ENCODE data around the gene C10orf88. TPM values are rescaled to one million over a fixed set of nuclear protein-coding genes. Genes with fewer than 3 reads are reported as not detected.
"Not testable (repeated sequence)": the region's sequence is repeated elsewhere in the genome, so short reads cannot be mapped to it uniquely, and the experiment has no call there.

C10orf88 gene
- total RNA-seq, 2 donors from 2014 or later, result 5.2 to 7.5 TPM

DNA sequence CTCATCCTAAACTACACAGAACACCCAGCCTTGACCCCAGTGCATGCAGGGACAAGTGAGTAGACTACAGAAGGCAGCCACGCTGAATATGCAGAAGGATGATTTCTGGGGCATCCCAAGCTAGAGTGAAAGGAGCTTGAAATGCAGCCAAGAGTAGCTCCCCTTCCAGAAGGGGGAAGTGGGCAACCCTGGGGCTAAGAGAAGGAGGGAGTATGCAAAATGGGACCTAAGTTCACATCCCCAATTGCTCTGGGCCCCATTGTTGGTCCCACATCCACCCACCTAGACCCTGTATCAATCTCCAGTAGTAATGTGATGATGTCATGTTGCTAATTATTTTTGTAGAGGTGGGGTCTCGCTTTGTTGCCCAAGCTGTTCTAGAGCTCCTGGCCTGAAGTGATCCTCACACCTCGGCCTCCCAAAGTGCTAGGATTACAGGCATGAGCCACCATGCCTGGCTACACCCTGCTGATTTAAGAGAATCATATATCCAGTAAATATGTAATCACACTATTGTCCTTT, 20.6 kb upstream of the C10orf88 start:
- DNase-seq (no peak), ATAC-seq (no peak)
- intact Hi-C loops (cut with DNase I), result no loop called here

DNA sequence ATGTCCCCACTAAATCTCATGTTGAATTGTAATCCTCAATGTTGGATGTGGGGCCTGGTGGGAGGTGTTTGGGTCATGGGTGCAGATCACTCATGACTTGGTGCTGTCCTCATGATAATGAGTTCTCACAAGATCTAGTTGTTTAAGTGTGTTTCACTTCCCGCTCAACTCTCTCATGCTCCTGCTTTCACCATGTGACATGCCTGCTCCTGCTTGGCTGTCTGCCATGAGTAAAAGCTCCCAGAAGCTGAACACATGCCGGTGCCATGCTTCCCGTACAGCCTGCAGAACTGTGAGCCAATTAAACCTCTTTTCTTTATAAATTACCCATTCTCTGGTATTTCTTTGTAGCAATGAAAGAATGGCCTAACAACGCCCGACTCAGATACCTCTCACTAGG, 20.0 kb upstream of the C10orf88 start:
- no peak for ATAC-seq
- DNase-seq, result no peak
- intact Hi-C loops (cut with DNase I), result no loop called here

DNA sequence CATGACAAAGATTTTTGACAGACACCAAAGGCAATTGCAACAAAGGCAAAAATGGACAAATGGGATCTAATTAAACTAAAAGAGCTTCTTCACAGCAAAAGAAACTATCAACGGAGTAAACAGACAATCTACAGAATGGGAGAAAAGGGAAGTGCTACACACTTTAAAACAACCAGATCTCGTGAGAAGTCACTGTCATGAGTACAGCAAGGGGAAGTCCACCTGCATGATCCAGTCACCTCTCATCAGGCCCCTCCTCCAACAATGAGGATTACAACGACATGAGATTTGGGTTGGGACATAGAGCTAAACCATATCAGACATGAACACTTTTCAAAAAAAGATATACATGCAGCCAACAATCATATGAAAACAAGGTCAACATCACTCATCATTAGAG, 14.7 kb upstream of the C10orf88 start:
- ATAC-seq (no peak), DNase-seq (no peak)
- intact Hi-C loops (cut with DNase I), result no loop called here

DNA sequence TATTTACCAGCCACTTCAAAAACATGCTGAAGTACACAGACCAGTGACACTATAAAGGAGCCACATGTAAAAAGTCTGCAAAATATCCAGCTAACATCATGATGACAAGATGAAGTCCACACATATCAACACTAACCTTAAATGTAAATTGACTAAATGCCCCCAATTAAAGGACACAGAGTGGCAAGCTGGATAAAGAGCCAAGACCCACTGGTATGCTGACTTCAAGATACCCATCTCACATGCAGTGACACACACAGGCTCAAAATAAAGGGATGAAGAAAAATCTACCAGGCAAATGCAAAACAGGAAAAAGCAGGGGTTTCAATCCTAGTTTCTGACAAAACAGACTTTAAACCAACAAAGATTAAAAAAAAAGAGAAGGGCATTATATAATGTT, 12.9 kb upstream of the C10orf88 start:
- DNase-seq, result no peak
- intact Hi-C loops (cut with DNase I), result no loop called here
- ATAC-seq, result no peak

DNA sequence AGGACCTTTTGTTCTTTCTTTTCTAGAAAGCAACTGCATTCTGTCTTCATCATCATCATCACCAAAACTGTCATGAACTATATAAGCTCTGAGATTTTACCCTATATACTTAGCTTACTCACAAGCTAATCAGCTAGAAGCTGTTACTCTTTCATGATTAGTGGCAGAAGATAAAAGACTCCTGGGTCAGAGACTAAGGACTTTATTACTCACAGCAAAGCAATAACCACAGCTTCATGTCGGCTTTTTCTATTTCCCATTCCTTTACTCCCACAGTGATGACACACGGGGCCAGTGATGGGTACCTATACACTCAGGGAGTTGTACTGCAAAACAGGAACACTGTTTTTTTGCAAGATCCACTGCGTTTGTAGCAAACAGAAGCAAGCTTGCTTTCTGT, 8.4 kb upstream of the C10orf88 start:
- no peak for DNase-seq
- intact Hi-C loops (cut with DNase I), result no loop called here
- ATAC-seq, result no peak

DNA sequence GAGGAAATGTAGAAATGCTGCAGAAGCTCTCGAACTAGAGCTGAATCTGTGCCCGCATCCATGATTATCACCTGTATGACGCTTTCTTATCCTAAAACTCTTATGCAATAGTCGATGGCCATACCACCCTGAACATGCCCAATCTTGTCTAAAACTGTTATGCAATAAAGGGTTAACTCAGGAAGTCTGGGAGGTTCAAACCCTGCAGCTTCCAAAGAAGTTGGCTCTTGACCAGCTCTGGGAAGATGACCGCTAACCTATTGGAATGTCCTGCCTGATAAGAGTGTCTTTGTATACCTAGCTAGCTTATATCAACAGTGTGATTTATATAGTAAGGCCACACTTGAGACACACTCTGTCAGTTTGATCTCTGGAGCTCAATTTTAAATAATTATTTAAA, 3.4 kb upstream of the C10orf88 start:
- intact Hi-C loops (cut with DNase I), result no loop called here
- DNase-seq, result no peak
- ATAC-seq, result no peak

DNA sequence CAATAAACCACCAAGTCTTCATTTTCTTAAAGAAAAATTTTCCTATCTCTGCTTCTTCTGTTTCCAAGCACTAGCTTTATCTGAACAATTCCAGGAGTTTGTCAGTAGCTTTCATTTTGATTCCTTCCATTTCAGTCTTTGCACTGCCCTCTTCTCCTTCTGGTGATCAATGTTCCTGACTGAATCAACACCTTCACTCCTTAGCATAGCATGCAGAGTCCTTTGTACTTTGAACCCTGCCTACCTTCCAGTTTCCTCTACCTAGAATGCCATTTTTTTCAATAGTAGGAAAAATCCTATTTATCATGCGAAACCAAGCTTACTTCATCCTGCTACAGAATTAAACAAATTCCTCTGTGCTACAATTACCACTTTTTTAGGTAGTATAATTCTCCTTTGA, 1.9 kb upstream of the C10orf88 start:
- intact Hi-C loops (cut with DNase I), result no loop called here
- DNase-seq (no peak), ATAC-seq (no peak)

DNA sequence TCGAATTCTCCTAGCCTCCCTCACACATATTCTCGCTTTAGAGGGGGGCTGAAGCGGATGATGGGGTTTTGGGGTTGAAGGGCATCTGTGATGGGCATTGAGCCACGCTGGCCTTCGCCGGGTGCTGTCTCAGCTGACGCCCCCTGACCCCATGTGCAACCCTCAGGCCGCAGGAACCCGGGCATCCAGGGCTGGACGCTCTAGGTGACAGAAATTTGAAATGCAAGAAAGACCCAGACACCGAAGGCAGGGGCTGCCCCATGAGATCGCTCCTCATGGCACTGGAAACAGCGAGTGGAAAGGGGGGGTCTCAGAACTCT, 664 bp upstream of the C10orf88 start:
- intact Hi-C loops (cut with DNase I), result no loop called here
- ATAC-seq, result no peak
- DNase-seq, result peak; percentile 25

DNA sequence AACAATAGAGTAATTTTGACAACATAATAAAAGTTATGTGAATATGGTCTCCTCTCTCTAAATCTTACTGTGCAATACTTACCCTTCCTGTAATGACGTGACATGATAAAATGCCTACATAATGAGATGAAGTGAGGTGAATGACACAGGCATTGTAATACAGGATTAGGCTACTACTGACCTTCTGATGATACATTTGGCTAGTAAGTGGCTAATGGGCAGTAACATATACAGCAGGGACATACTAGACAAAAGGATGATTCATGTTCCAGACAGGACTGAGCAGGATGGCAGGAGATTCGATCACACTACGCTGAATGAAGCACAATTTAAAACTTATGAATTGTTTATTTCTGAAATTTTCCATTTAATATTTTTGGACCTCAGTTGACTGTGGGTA, 4.7 kb downstream of the C10orf88 start:
- DNase-seq (no peak), ATAC-seq (no peak)
- intact Hi-C loops (cut with DNase I), result no loop called here

DNA sequence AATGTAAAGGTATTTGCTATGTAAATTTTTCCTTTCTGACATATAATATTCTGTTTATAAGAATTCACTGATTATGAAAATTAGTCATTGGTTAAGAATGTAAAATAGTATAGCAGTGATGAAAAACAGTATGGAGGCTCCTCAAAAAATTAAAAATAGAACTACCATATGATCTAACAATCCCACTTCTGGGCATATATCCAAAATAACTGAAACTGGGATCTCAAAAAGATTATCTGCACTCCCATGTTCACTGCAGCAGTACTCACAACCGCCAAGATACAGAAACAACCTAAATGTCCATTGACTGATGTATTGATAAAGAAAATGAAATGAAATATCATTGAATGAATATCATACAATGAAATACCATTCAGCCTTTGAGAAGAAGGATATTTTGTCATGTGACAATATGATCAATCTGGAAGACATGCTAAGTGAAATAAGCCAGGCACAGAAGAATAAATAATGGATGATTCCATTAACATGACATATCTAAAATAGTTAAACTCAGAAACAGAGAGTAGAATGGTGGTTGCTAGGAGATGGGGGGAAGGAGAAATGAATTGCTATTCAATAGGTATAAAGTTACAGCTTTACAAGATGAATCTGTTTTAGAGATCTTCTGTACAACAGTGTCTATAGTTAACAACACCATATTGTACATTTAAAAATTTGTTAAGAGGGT, 14.0 kb downstream of the C10orf88 start:
- no peak for ATAC-seq
- no peak for DNase-seq
- intact Hi-C loops (cut with DNase I), result no loop called here

DNA sequence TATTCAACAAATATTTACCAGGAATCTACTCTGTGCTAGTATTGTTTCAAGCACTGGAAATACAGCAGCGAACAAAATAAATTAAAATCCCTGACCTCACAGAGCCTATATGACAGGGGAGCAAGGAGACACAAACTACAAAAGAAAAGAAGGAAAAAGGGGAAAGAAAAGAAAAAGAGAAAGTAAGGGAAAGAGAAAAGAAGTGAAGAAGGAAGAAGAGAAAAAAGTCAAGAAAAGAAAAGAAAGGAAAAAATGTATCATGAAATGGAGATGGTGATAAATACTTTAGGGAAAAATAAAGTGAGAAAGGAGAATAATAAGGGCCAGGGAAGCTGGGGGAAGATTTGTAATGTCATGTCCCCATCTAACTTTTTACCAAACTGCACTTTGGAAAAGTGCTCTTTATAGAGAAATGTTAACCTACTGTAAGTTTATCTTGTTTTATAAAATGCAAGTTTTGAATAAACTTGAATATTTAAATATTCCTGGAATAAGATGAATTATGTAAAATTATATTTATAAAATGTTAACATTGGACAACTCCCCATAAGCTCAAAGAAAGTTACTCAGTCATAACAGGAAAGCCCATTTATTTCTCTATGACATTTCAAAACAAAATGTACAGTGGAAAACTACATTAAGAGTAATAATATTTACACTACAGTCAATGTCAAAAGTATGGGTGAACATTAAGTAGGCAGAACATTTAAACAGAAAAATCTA, 14.7 kb downstream of the C10orf88 start:
- intact Hi-C loops (cut with DNase I), result no loop called here
- DNase-seq (no peak), ATAC-seq (no peak)

DNA sequence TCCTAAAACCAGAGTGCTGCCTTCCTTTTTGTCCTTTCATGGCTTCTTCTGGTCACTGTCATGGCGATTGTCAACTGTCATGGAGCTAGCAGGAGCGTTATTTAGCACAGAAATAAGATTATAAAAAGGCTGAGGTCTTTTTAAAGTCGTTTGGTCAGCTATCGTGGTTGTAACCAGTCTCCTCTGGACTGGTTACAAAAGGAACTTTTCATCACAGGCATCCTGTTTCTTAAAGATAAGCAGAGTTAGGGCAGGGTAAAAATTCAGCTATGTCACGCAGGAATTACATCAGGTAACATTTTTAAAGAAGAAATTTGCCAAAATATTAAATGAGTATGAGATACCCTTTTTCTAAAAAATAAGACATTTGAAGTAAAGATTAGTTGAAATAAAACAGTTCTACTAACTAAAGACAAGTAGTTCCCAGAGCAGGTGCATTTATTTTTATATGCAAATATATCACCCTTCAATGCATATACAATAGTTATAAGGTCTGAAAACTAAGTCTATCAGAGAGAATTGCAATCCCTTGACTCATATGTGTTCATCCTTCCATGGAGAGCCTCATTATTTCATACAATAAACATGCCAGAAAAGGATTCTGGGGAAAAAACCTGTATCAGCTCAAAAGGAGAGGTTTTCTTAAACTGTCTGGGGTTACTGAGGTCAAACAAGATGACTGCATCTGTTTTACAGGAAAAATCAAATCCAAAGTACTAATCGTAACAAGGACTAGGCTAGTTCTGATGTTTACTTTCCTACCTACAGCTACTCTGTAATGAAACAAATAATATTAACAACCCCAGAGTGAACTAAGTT, 22.7 kb downstream of the C10orf88 start:
- ATAC-seq (no peak), DNase-seq (no peak)
- intact Hi-C loops (cut with DNase I), result no loop called here

DNA sequence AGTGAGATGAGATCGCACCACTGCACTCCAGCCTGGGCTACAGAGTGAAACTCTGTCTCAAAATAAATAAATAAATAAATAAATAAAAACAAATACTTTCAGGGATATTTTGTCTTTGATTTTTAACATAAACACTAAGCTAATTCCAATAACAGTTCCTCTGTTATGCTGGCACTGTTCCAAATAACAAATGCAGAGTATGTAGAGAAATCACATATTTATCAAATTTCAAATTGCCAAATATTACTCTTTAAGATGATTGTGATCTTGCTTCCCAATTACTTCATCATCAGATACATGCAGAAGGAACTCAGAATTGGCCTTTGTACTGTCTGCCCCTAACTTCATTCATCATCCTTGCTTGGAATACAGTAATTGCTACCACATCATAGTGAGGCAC, 23.9 kb downstream of the C10orf88 start:
- ATAC-seq (no peak), DNase-seq (no peak)
- intact Hi-C loops (cut with DNase I), result no loop called here

DNA sequence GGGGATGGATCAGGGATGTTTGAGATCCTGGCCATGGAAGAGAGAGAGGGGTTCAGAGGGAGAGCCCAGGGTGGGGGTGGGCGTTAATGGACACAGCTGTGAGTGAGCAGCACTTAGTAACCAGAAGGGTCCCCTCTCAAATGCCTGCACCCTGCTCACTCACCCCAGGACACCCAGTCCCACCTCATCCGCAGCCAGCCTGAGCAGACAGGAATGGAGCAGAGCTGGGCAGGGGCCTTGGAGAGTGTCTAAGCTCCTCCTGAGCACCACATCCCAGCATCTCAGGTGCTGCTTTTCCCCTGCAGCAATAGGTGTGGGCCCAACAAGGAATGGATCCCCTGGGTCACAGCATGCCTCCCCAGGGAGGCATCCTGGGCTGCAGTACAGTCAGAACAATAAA, 38.3 kb downstream of the C10orf88 start:
- DNase-seq, result no peak
- intact Hi-C loops (cut with DNase I), result no loop called here
- ATAC-seq, result no peak

DNA sequence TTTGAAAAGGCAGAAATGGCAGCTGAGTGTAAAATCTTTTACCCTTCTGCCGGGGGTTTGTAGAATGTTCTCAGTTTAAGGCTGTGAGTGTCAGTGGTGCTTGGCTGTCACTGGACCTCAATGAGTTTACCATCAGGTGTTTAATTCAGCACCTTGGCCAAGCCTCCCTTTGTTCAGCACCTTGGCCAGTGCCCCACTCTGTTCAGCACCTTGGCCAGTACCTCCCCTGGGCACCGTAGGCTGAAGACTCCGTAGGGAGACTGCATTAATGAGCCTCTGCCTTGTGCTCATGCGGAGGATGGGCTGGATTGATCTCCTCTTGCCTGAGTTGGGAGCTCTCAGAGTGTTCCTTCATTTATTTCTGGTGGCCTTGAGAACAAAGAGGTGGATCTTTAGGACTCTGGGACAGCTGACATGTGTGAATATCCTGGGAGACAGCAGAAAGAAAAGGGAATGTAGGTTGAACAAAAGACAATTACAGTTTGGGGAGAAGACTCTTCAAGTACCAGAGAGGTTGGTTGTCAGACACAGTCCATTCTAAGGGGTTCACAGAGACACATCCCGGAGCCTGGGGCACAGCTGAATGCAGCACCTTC, 42.0 kb downstream of the C10orf88 start:
- DNase-seq (peak; percentile 29), ATAC-seq (peak; percentile 70 to 73)
- intact Hi-C loops (cut with DNase I), result no loop called here

DNA sequence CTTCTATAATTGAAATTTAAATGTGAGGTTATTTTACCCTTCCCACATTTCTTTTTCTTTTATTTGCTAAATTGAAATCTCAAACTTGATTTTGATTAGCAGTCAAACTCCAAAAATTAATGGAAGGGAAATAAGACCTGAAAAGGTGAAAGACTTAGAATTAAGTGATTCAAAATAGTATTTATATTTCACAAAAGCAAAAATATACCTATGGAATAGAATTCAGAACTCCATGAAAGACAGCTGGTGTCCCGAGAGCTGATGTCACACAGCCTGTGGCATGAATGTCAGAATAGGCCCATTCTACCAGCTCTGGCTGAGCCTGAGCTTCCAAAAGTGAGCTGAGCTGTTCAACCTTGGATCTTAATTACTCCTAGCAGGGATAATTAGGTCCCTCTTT, 43.7 kb downstream of the C10orf88 start, which contains the start of gene FAM24A:
FAM24A (plus strand) TSS at position 301 of the 400 bp plus-strand sequence. CDS start 1,025 bp downstream, outside the sequence.
- intact Hi-C loops (cut with DNase I), result no loop called here
- DNase-seq (no peak), ATAC-seq (no peak)

DNA sequence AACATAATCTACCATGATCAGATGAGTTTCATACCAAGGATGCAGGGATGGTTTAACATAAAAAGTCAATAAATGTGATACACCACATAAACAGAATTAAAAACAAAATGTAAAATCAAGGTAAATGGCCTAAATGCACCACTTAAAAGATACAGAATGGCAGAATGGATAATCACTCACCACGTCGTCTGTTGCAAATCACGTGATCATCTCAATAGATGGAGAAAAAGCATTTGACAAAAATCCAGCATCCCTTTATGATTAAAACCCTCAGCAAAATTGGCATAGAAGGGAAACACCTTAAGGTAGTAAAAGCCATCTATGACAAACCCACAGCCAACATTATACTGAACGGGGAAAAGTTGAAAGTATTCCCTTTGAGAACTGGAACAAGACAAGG, 50.2 kb downstream of the C10orf88 start:
- intact Hi-C loops (cut with DNase I); ATAC-seq; DNase-seq: not testable (repeated sequence)

DNA sequence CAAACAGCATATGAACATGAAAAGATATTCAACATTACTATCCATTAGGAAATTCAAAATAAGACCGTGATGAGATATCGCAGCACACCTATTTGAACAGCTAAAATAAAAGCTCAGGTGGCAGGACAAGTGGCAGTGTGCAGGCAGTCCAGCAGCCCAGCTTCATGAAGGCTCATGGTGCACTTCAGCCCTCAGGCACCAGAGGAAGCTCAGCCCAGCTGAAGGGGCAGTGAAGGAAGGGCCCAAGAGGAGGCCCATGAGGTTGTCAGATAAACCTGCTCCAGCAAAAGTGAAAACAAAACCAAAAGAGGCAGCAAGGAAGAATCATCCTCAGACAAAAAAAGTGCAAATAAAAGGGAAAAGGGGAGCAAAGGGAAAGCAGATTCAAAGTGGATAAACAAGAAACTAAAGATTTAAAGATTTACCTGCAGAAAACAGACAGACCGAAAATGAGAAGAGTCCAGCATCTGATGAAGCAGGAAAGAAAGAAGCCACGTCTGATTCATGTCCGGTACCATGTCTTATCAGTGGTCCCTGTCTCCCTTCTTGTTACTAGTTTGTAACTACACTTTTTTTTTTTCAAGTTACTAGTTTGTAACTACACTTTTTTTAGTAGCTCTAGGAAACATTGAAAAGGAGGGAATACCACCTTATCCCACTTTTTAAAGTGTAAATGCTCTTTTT, 59.6 kb downstream of the C10orf88 start:
- intact Hi-C loops (cut with DNase I), result no loop called here
- DNase-seq (no peak), ATAC-seq (no peak)

DNA sequence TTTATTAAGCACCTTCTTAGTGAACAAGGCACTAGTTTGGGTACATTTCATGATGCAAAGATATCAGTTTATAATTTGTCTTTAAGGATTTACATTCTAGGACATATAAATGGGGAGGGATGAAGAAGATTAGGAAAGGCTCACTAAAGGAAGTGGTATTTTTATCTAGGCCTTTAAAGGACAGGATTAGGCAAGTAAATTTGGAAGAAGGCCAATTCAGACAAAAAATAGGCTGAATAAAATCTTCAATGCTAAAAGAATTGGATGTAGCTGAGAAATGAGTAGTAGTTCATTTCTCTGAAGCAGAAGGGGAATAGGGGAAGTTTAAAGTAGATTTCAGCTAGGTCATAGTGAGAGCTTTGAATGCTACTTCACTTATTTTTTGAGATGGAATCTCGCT, 69.9 kb downstream of the C10orf88 start:
- DNase-seq (no peak), ATAC-seq (no peak)
- intact Hi-C loops (cut with DNase I), result no loop called here
